ENCODE data around the gene ZFR2.

GRCh38 chr19:3827306-3827705 lies 41.5 kb downstream of the ZFR2 start:
- TF ChIP-seq POLR2A (IDR thresholded peaks at IDR 0.05; ENCODE audit: low read depth, low read length) (no peak), POLR2AphosphoS5 (IDR thresholded peaks at IDR 0.05; ENCODE audit: low read depth, low read length) (no peak), SPI1 (IDR thresholded peaks at IDR 0.05; ENCODE audit: low read depth, low read length) (no peak), PAX5 (IDR thresholded peaks at IDR 0.05; ENCODE audit: insufficient read depth, low read length, severe bottlenecking) (no peak), TAF1 (IDR thresholded peaks at IDR 0.05; ENCODE audit: low read depth, low read length) (no peak)
